ENCODE data around the gene POP5.
A peak's percentile ranks its signal among the peaks of the same experiment; 100 is the strongest.
"Not testable (repeated sequence)": the region's sequence is repeated elsewhere in the genome, so short reads cannot be mapped to it uniquely, and the experiment has no call there.

Gene POP5

GRCh38 chr12:120534703-120535655, 46.2 kb downstream of the POP5 start:
- H3K27ac ChIP-seq (ENCODE audit: low read length), result peak overlapping the region; percentile 96
- peaks cover 34 to 44% of the 10 kb centered on the region in 2 donors for H3K4me1 ChIP-seq (ENCODE audit: control insufficient read depth in 1 of 2, insufficient read depth in 2 of 2, low read length in 2 of 2)
- no peaks in the 10 kb centered on the region for H3K36me3 ChIP-seq (ENCODE audit: control insufficient read depth in 1 of 2, insufficient read depth in 2 of 2, low read length in 2 of 2)
- peak overlapping the region; percentile 94 to 96 for H3K4me3 ChIP-seq (ENCODE audit: low read depth in 1 of 2, low read length in 2 of 2)
- H3K9me3 ChIP-seq (ENCODE audit: control insufficient read depth in 1 of 2, low read length in 2 of 2), result no peaks in the 10 kb centered on the region
- H3K27me3 ChIP-seq (ENCODE audit: low read depth, low read length), result no peaks in the 10 kb centered on the region

DNA sequence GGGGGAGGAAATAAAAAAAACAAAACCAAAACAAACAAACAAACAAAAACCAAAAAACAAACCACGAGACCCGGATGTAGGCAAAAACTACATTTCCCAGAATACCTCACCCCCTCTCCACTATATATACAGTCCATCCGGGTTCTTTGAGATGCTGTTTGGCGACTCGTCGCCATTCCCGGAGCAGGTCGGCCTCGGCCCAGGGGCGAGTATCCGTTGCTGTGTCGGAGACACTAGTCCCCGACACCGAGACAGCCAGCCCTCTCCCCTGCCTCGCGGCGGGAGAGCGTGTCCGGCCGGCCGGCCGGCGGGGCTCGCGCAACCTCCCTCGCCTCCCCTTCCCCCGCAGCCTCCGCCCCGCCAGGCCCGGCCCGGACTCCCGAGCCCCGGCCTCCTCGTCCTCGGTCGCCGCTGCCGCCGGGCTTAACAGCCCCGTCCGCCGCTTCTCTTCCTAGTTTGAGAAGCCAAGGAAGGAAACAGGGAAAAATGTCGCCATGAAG, 46.9 kb downstream of the POP5 start, which contains the start of gene RNF10:
Gene RNF10 (plus strand): TSS at position 154 of the 500 bp plus-strand sequence. CDS start 456 bp downstream, outside the sequence.
- Histone ChIP-seq H3K27ac (ENCODE audit: low read length) (peak within 1 kb of the TSS; percentile 96), H3K36me3 (ENCODE audit: control insufficient read depth in 1 of 2, insufficient read depth in 2 of 2, low read length in 2 of 2) (no peaks in the 10 kb centered on the region), H3K4me3 (ENCODE audit: low read depth in 1 of 2, low read length in 2 of 2) (peak within 1 kb of the TSS; percentile 94 to 96), H3K4me1 (ENCODE audit: control insufficient read depth in 1 of 2, insufficient read depth in 2 of 2, low read length in 2 of 2) (peaks cover 30 to 37% of the 10 kb centered on the region in 2 donors), H3K9me3 (ENCODE audit: control insufficient read depth in 1 of 2, low read length in 2 of 2) (no peaks in the 10 kb centered on the region), H3K27me3 (ENCODE audit: low read depth, low read length) (no peaks in the 10 kb centered on the region)

DNA sequence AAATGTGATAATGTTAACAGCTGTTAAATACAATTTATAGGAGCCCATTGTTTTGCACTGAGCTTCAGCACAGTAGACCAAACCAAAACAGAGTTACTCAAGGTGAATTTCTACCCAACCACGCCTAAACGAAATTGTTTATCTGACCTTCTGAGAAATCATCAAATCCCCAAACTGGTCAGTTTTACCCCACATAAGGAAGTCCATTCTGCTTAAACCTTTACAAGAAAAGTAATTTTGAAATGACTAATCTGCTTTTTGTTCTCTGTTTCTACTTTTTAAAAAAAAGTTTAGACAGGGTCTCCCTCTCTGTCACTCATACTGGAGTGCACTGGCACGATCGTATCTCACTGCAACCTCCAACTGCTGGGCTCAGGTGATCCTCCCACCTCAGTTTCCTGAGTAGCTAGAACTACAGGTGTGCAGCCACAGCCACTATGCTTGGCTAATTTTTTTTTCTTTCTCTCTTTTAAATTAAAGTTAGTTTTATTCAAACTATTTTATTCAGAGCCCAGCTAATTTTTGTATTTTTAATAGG, 48.4 kb downstream of the POP5 start:
- Histone ChIP-seq H3K27me3 (ENCODE audit: low read depth, low read length) (no peaks in the 10 kb centered on the region), H3K27ac (ENCODE audit: low read length) (no peak overlapping the region), H3K4me1 (ENCODE audit: control insufficient read depth in 1 of 2, insufficient read depth in 2 of 2, low read length in 2 of 2) (peaks cover 17 to 24% of the 10 kb centered on the region in 2 donors), H3K36me3 (ENCODE audit: control insufficient read depth in 1 of 2, insufficient read depth in 2 of 2, low read length in 2 of 2) (no peaks in the 10 kb centered on the region), H3K4me3 (ENCODE audit: low read depth in 1 of 2, low read length in 2 of 2) (no peak overlapping the region), H3K9me3 (ENCODE audit: control insufficient read depth in 1 of 2, low read length in 2 of 2) (no peaks in the 10 kb centered on the region)

GRCh38 chr12:120530418-120530761, 50.8 kb downstream of the POP5 start:
- not testable (repeated sequence) for H3K9me3 ChIP-seq (ENCODE audit: control insufficient read depth in 1 of 2, low read length in 2 of 2)
- peak overlapping the region; percentile 92 for H3K27ac ChIP-seq (ENCODE audit: low read length)

GRCh38 chr12:120529641-120530417, 51.4 kb downstream of the POP5 start:
- H3K27me3 ChIP-seq (ENCODE audit: low read depth, low read length), result no peaks in the 10 kb centered on the region
- H3K4me1 ChIP-seq (ENCODE audit: control insufficient read depth in 1 of 2, insufficient read depth in 2 of 2, low read length in 2 of 2), result no peaks in the 10 kb centered on the region
- H3K27ac ChIP-seq (ENCODE audit: low read length), result peak overlapping the region; percentile 92
- no peaks in the 10 kb centered on the region for H3K9me3 ChIP-seq (ENCODE audit: control insufficient read depth in 1 of 2, low read length in 2 of 2)
- H3K36me3 ChIP-seq (ENCODE audit: control insufficient read depth in 1 of 2, insufficient read depth in 2 of 2, low read length in 2 of 2), result no peaks in the 10 kb centered on the region
- H3K4me3 ChIP-seq (ENCODE audit: low read depth in 1 of 2, low read length in 2 of 2), result peak overlapping the region; percentile 65 to 86

More at GRCh38 chr12:120530418-120530761, 50.8 kb downstream of the POP5 start:
- peak overlapping the region in 1 of 2 donors; percentile 86 for H3K4me3 ChIP-seq (ENCODE audit: low read depth in 1 of 2, low read length in 2 of 2)
- H3K4me1 ChIP-seq (ENCODE audit: control insufficient read depth in 1 of 2, insufficient read depth in 2 of 2, low read length in 2 of 2); H3K36me3 ChIP-seq (ENCODE audit: control insufficient read depth in 1 of 2, insufficient read depth in 2 of 2, low read length in 2 of 2); H3K27me3 ChIP-seq (ENCODE audit: low read depth, low read length): not testable (repeated sequence)

DNA sequence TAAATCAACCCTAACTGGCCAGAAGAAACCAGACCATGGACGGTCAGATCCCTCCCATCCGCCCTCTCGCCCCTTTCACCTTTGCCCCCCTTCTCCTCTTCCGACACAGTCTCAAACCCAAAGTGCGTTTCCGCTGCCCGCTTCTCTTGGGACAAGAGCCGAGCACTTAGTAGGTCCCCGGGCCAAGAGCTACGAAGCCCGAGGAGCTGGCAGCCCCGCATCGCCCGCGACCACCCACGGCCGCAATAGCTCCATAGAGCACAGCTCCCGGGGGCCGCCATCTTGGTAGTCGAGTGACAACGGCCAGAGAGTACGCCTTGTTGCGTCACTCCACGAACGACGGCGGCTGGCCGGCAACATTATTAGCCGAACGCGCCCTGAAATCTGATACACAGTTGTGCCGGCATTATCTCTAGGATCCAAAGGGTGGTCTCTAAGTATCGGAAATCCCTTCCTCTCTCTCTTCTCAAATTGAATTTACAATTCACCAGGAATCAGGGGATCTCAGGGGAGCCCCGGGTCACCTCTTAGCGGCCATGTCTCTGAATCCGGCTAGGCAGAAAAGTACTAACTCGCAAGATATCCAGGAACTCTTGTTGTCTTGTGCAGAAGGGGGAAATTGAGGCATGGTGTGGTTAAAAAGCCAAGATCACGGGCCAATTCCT, 52.2 kb downstream of the POP5 start, which contains the start of gene COQ5:
Gene COQ5 (minus strand): TSS at position 298 of the 665 bp plus-strand sequence. CDS start 17 bp downstream, at position 281.
- H3K4me1 ChIP-seq (ENCODE audit: control insufficient read depth in 1 of 2, insufficient read depth in 2 of 2, low read length in 2 of 2), result no peaks in the 10 kb centered on the region
- no peaks in the 10 kb centered on the region for H3K27me3 ChIP-seq (ENCODE audit: low read depth, low read length)

More for the DNA sequence above, 52.2 kb downstream of the POP5 start, which contains the start of gene COQ5:
- peak within 1 kb of the TSS; percentile 65 to 86 for H3K4me3 ChIP-seq (ENCODE audit: low read depth in 1 of 2, low read length in 2 of 2)
- no peaks in the 10 kb centered on the region for H3K36me3 ChIP-seq (ENCODE audit: control insufficient read depth in 1 of 2, insufficient read depth in 2 of 2, low read length in 2 of 2)
- peak within 1 kb of the TSS; percentile 92 for H3K27ac ChIP-seq (ENCODE audit: low read length)
- H3K9me3 ChIP-seq (ENCODE audit: control insufficient read depth in 1 of 2, low read length in 2 of 2), result no peaks in the 10 kb centered on the region

All from muscle layer of duodenum (tissue), 2 donors.